ENCODE measurements around the gene NCS1.

Gene NCS1

DNA sequence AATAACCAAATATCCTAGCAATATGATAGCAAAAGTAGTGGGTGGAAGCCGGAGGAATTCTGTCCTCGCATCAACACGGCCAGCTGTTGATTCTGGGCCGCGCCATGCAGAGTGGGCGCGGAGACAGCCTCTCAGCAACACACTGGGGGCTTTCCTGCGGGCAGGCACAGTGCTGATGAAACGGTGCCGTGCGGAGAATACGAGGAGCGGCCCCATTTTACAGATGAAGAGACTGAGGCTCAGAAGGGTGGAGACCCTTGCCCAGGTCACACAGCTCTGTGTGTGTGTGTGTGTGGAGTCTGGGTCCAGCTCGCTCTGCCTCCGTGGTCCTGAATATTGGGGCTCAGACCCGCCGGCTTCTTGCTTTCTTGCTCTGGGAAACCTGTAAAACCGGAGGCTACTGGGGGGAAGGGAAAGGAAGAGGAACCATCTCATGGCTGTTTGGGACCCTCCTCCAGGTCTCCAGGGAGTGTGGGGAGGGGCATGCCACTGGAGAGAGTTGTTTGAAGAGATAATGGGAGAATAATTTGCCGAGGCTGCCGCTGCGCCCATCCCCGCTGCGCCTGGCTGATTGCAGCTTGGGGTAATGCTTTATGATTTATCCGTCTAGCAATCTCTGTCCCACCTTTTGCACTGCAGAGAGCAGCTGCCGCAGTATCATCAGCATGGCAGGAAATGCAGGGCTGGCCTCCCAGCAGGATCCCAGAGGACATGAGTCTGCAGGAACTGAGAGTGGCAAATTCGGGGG is 36.6 kb downstream of the NCS1 start:
- TF ChIP-seq, protein P1, sequence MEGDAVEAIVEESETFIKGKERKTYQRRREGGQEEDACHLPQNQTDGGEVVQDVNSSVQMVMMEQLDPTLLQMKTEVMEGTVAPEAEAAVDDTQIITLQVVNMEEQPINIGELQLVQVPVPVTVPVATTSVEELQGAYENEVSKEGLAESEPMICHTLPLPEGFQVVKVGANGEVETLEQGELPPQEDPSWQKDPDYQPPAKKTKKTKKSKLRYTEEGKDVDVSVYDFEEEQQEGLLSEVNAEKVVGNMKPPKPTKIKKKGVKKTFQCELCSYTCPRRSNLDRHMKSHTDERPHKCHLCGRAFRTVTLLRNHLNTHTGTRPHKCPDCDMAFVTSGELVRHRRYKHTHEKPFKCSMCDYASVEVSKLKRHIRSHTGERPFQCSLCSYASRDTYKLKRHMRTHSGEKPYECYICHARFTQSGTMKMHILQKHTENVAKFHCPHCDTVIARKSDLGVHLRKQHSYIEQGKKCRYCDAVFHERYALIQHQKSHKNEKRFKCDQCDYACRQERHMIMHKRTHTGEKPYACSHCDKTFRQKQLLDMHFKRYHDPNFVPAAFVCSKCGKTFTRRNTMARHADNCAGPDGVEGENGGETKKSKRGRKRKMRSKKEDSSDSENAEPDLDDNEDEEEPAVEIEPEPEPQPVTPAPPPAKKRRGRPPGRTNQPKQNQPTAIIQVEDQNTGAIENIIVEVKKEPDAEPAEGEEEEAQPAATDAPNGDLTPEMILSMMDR (conservative IDR thresholded peaks at IDR 0.05), result no peak
- no peak for TF ChIP-seq ZFX (IDR thresholded peaks at IDR 0.05)
- no peak overlapping the region for H3K27ac ChIP-seq

DNA sequence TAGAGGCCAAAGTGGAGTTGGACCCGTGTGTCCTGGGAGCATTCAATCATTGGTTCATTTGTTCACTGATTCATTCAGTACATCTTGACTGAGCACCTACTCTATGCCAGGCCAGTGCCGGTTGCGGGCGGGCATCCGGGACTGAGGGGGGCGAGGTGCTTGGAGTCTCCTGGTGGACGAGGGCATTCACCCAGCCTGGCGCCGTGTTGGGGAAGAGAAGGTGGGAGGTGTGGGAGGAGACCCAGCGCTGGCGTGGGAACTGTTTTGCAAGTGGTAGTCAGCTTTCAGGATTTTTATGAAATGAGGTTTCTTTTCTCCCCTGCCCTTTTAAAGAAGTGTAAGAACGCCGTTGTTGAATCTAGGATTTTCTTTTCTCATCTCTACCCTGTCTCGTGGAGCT is 37.2 kb downstream of the NCS1 start:
- TF ChIP-seq, protein P1 (conservative IDR thresholded peaks at IDR 0.05), result no peak
- TF ChIP-seq ZFX (IDR thresholded peaks at IDR 0.05), result no peak
- H3K27ac ChIP-seq, result no peak overlapping the region

DNA sequence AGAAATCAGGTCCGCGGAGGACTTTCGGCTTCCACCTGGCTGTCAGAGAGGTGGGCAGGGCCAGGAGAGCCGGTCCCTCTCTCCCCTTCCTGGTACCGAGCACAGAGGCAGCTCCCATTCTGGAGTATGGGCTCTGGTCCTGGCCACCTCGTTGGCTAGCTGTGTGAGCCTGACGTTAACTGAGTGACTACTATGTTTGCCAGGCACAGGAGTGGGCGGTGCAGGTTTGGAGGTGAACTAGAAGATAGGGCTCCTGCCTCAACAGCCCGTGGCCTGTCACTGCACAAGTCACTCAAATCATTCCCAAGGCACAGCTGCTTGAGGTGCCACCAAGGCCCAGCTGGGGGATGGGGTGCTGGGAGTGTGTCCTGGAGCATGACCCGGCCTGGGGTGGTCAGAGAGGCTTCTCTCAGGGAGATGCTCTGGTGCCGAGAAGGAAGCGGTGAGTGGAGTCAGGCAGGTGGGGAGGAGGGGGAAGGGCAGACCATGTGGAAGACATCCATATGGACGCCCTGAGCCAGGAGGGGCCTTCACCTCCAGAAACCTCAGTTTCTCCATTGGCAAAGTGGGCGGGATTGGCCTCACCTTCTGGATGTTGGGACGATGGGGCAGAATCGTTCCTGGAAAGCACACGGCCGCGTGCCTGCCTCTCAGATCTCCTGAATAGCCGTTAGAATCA is 39.5 kb downstream of the NCS1 start:
- TF ChIP-seq, protein P1 (conservative IDR thresholded peaks at IDR 0.05), result no peak
- TF ChIP-seq ZFX (IDR thresholded peaks at IDR 0.05), result no peak
- H3K27ac ChIP-seq, result no peak overlapping the region

DNA sequence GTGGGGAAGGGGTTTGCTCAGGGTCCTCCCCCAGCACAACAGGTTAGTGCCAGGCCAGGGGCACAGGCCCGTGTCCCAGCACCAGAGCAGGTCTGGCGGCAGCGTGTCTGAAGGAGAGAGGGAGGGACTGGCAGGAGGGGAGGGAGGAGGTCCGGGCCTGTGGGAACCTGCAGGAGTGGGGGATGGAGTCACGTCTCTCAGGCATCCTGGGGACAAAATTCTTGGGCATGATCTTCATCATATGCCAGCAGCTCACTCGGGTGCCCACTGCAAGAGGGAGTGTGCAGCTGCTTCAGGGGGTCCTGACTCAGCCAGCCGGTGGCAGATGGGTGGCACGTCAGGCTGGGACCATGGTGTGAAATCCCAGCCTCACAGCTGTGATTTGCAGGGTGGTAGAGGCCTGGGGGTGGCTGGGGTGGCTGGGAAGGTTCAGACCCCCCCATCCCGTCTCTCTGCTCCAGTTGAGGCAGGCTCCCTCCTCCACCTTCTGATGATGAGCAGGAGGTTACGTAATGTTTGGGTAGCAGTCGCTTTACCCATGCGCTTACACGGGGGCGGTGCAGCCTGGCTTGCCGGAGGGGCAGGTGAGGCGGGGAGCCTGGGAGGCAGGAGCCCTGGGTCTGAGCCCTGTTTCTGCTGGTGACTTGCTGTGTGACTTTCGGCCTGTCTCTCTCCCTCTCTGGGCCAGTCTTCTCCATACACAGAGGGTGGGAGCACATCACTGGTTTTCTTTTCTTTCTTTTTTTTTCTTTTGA is 40.5 kb downstream of the NCS1 start:
- TF ChIP-seq ZFX (IDR thresholded peaks at IDR 0.05), result no peak
- TF ChIP-seq, protein P1 (conservative IDR thresholded peaks at IDR 0.05), result no peak
- no peak overlapping the region for H3K27ac ChIP-seq

DNA sequence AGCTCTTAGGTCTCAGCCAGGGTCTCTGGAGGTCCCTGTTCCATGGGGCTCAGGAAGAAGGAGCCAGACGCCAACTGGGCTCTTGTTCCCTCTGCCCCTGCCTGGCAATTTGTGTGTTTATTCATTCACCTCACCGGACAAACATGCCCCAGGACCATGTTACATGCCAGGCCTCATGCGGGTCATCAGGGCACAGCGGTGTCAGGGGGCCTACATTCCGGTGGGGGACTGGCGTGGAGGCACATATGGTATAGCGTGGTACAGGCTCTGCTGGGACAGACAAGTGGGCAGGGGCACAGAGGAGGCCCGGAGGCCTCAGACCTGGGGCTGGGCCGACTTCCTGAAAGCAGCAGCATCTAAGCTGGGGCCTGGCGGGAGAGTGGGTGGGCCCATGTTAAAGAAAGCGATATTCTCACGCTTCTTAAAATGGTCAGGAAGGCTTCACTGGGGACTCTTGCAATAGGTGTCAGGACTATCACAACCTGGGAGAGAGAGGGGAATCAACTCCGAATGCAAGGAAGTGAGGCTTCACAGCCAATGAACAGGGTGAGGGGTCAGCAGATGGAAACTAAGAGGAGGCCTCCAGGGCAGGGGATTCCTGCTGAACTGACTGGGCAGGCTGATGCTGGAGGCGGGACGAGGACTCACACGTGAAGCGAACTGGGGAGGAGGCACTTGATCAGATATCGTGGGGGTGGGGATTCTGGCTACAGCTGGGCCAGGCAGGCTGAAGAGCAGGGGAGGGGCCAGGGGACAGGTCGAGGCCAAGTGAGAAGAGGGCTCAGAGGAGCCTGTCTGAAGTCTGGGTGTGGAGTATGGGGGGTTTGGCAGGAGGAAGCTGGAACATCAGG is 41.9 kb downstream of the NCS1 start:
- H3K27ac ChIP-seq, result no peak overlapping the region
- TF ChIP-seq, protein P1 (conservative IDR thresholded peaks at IDR 0.05), result no peak
- no peak for TF ChIP-seq ZFX (IDR thresholded peaks at IDR 0.05)

DNA sequence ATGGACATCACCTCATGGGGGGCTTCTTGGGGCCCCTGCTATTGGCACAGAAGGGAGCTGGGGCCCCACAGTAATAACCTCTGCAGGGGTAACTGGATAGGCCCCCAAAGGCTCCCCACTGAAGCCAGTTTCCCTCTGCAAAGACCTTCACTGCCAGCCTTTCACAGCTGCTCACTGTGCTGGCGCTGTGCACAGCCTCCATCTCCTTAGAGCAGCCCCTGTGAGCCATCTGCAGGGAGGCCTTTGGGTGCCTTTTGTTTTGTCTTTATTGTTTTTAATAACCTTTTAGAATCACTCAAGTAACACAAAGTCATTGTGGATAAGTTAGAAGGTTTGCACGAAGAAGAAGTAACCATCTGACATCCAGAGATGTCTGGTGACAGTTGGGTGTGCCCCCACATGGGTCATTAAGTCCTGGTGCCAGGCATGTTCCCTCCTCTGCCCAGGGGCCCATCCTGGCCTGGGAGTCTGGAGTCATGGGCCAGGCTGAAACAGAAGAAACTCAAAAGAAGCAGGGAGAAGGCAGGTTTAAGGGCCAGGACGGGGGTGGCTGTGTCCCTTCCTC is 42.7 kb downstream of the NCS1 start:
- H3K27ac ChIP-seq, result no peak overlapping the region
- TF ChIP-seq, protein P1 (conservative IDR thresholded peaks at IDR 0.05), result no peak
- no peak for TF ChIP-seq ZFX (IDR thresholded peaks at IDR 0.05)

All from C4-2B (cell line).